GM19240 (cell line): ENCODE results near the gene PRX.
"Not testable (repeated sequence)": the region's sequence is repeated elsewhere in the genome, so short reads cannot be mapped to it uniquely, and the experiment has no call there.

Source experiments
- DNase-seq: peaks from one replicate; pipeline ENCODE4 v3.0.0; 2011; ENCODE audit warnings: low spot score; ENCODE audit not compliant: insufficient read length

The PRX gene, protein sequence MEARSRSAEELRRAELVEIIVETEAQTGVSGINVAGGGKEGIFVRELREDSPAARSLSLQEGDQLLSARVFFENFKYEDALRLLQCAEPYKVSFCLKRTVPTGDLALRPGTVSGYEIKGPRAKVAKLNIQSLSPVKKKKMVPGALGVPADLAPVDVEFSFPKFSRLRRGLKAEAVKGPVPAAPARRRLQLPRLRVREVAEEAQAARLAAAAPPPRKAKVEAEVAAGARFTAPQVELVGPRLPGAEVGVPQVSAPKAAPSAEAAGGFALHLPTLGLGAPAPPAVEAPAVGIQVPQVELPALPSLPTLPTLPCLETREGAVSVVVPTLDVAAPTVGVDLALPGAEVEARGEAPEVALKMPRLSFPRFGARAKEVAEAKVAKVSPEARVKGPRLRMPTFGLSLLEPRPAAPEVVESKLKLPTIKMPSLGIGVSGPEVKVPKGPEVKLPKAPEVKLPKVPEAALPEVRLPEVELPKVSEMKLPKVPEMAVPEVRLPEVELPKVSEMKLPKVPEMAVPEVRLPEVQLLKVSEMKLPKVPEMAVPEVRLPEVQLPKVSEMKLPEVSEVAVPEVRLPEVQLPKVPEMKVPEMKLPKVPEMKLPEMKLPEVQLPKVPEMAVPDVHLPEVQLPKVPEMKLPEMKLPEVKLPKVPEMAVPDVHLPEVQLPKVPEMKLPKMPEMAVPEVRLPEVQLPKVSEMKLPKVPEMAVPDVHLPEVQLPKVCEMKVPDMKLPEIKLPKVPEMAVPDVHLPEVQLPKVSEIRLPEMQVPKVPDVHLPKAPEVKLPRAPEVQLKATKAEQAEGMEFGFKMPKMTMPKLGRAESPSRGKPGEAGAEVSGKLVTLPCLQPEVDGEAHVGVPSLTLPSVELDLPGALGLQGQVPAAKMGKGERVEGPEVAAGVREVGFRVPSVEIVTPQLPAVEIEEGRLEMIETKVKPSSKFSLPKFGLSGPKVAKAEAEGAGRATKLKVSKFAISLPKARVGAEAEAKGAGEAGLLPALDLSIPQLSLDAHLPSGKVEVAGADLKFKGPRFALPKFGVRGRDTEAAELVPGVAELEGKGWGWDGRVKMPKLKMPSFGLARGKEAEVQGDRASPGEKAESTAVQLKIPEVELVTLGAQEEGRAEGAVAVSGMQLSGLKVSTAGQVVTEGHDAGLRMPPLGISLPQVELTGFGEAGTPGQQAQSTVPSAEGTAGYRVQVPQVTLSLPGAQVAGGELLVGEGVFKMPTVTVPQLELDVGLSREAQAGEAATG (N-terminal part only)

DNA sequence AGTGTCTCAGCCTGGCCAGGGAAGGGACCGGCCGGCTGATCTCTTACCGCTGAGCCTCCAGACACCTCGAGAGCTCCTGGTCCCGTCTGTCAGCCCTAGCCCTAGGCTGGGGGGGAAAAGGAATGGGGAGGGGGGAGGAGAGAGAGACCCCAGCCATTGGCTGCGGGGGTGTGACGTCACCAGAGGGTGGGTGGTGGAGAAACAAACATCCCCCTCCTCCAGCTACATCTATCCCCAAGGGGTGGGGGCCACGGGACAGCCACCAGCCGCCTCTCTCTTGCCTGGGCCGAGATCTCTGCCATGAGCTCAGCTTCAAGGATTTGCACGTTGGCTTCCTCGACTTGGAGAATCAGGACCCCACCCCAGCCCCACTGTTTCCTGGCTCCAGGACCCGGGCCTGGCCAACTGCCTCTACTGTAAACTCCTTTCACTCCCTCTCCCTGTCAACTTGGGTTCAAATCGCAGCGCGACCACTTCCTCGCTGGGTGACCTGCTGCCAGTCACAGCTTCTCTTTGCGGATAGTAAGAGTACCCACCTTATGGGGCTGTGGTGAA lies at the start of gene PRX:
PRX (minus strand) TSS at position 88 of the 555 bp plus-strand sequence. CDS start 5,446 bp downstream, outside the sequence.
- DNase-seq = no peak

GRCh38 chr19:40461669-40462221 lies 48.6 kb upstream of the PRX start:
- DNase-seq = no peak

DNA sequence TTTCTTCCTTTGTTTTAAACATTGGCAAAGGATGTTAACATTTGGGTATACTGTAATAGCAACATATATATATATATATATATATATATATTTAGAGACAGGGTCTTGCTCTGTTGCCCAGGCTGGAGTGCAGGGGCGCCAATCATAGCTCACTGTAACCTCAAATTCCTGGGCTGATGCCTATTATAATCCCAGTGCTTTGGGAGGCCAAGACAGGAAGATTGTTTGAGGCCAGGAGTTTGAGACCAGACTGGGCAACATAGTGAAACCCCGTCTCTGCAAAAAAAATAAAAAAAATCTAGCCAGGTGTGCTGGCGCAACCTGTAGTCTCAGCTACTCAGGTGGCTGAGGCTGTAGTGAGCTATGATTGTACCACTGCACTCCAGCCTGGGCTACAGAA lies 47.0 kb upstream of the PRX start:
- DNase-seq = no peak

GRCh38 chr19:40458597-40458974 lies 45.4 kb upstream of the PRX start:
- DNase-seq = no peak

DNA sequence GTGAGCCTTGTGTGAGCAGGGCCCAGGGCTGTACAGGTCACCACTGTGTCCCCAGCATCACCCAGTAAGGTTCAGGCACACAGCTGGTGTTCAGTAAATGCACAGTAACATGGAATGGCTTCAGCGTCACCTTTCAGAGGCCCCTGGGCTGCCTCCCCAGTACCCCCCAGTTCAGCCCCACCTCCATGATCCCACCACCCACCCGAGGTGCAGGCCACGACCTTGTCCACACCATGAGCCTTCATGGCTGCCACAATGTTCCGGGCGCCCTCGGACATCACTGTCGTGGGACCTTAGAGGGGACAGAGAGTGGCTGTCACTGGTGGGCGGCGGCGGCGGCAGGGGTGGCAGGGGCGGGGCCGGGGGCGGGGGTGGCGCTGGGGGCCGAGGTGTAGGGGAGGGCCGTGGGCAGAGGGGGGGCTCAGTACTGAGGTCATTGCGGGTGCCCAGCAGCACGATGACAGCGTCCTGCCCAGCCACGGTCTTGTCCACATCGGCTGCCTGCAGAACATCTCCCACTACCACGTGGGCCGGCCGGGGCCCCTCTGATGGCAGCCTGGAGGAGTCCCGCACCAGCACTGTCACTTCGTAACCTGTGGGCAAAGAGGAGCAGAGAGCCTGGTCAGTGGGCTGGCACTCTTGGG lies 44.9 kb upstream of the PRX start:
- no peak for DNase-seq

- no peak for DNase-seq
These were observed 43.9 kb upstream of the PRX start for GRCh38 chr19:40457048-40457447.

DNA sequence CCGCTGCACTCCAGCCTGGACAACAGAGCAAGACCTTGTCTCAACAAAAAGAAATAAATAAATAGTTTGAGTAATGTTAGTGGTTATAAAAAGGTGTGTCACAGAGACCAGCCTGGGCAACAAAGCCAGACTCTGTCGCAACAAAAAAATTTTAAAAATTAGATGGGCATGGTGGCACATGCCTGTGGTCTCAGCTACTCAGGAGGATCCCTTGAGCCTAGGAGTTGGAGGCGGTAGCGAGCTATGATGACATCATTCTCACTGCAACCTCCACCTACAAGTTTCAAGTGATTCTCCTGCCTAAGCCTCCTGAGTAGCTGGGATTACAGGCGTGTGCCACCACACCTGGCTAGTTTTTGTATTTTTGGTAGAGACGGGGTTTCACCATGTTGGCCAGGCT lies 40.8 kb upstream of the PRX start:
- DNase-seq = not testable (repeated sequence)

- no peak for DNase-seq
These were observed 40.1 kb upstream of the PRX start for GRCh38 chr19:40453151-40453735.

GRCh38 chr19:40452016-40452415 lies 38.8 kb upstream of the PRX start:
- DNase-seq = no peak

DNA sequence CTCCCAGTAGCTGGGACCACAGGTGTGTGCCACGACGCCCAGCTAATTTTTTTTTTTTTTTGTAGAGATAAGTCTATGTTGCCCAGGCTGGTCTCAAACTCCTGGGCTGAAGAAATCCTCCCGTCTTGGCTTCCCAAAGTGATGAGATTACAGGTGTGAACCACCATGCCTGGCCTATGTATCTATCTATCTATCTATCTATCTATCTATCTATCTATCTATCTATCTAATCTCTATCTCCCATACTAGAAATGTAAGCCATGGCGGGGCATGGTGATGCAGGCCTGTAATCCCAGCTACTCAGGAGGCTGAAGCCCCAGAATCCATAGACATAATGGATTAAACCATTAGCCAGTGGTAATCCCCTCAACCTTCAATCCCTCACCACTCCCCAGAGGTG lies 37.5 kb upstream of the PRX start:
- DNase-seq = no peak

GRCh38 chr19:40449506-40449905 lies 36.3 kb upstream of the PRX start:
- no peak for DNase-seq

DNA sequence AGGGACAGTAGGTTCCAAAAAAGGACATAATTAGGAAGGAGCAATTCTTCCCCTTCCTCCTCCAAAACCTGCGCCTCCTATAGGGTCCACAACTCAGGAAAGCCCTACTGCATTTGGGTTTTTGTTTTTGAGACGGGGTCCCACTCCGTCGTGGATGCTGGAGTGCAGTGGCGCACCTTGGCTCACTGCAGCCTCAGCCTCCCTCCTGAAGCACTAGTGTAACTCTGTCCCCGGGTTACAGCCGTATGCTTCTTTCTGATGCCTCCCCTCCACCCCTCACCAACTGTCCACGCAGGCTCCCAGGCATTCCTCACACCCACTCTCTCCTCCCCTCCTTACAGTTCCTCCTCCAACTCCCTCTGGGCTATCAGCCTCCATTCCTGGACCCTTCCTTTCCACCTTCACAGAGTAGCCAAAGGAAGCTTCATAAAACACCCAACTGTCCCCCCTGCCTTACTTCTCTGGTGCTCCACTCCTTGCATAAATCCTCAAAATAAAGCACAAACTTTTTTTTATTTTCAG lies 33.1 kb upstream of the PRX start:
- DNase-seq = no peak

DNA sequence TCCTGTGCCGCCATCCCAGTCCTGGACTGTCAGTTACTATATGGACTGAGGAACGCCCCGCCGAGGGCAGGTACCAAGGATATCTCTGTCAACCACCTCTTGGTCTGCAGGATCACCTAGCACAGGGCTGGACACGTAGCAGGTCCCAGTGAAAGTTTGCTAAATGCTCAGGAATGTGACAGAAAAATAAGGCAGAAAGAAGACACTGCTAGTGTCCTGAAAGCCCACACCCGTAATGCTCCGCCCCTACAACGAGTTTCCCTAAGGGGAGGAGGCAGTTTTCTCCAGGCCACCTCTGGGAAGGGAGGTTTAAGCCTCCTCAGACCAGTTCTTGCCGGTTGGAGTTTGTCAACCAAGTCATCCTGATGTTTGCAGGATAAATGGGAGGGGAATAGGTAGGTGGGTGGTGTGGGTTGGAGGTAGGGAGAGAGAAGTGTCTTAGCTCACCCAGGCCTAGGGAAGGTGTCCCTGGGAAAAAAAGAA lies 32.6 kb upstream of the PRX start:
- no peak for DNase-seq

DNA sequence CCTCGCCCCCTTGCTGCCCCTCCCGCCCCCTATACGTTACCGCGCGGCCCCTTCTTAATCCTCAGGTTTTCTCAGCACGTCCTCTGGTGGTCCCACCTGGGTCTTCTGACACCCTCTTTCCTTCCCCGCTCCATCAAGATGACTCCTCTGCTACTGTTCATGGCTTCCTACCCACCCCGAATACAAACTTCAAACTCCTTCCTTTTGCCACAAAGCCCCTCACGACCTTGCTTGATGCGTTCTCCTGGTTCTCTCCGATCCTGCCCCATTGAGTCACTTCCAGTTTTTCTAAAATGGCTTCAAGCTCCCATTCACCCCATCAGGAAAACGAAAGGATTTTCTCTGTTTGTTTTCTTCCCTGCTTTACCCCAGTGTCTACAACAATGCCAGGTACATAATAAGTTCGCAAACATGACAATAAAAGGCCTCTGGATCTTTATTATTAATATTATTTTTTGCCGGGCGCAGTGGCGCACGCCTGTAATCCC lies 31.7 kb upstream of the PRX start:
- no peak for DNase-seq

- DNase-seq = peak; percentile 89
These were observed 31.0 kb upstream of the PRX start, which contains the start of gene SERTAD3 for GRCh38 chr19:40444000-40444824. Gene SERTAD3, minus strand, starts transcription at chr19:40444335. Its CDS starts 2,255 bp downstream, at chr19:40442080.

GRCh38 chr19:40443131-40443999 lies 30.2 kb upstream of the PRX start:
- DNase-seq = peak; percentile 92

DNA sequence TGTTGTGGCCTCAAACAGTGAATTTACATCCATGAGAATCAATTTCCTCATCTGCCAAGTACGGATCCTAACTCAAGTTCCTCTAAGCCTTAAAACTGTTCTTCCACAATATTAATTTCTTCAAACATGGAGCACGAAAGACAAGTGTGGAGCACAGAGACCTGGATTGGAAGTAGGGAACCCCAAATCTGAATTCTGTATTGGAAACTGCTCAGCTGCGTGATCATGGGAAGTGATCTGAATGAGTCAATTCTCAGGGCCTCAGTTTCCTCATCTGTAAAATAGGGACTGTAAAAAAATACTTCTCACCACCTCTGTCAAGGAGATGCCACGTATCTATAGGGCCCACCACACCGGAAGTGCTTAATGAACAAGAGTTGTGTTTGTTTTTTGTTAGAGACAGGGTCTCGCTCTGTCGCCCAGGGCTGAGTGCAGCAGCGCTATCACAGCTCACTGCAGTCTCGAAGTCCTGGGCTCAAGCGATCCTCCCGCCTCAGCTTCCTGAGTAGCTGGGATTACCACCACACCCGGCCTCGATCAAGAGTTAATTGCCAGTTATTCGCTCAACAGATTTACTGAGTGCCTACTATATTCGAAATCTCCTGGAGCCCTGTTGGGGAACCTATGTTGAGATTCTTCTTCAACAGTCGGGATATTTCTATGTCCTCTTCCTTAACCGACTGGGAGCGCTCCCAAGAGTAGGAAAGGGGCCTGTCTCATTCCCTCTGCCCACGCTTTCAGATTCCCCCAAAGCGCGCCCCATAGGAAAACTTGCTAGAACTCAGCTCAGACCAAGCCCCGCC lies 29.4 kb upstream of the PRX start:
- DNase-seq = no peak
